Smooth muscle cell (in vitro differentiated cells): ENCODE measurements around the gene APEH. TPM values are rescaled to one million over a fixed set of nuclear protein-coding genes. Genes with fewer than 3 reads are reported as not detected.

ENCODE experiments used
- DNase-seq: peaks from one replicate; lab custom pipeline; 2025; ENCODE audit not compliant: unreplicated experiment; lab: John Stamatoyannopoulos, UW
- H2AFZ ChIP-seq: fragments of 200-600 bp; sonication (generic); 2 replicates; pipeline ENCODE4 v1.6.0; 2016; ENCODE audit warnings: antibody characterized with exemption, low read depth, mild to moderate bottlenecking
- H3F3A ChIP-seq: fragments of 200-600 bp; sonication (generic); 2 replicates; pipeline ENCODE4 v1.6.0; 2017; ENCODE audit warnings: antibody characterized with exemption, low read depth
- H3K27ac ChIP-seq: fragments of 200-600 bp; sonication (generic); 2 replicates; pipeline ENCODE4 v1.5.1; 2016; ENCODE audit warnings: low read depth, mild to moderate bottlenecking
- H3K27me3 ChIP-seq: fragments of 200-600 bp; sonication (generic); 2 replicates; pipeline ENCODE4 v1.6.1; 2016; ENCODE audit warnings: low read depth, mild to moderate bottlenecking
- H3K36me3 ChIP-seq: fragments of 200-600 bp; sonication (generic); 2 replicates; pipeline ENCODE4 v1.5.1; 2016; ENCODE audit warnings: low read depth
- H3K4me1 ChIP-seq: fragments of 200-600 bp; sonication (generic); 2 replicates; pipeline ENCODE4 v1.5.1; 2016; ENCODE audit warnings: low read depth
- H3K4me2 ChIP-seq: fragments of 200-600 bp; sonication (generic); 2 replicates; pipeline ENCODE4 v1.6.0; 2016; ENCODE audit warnings: mild to moderate bottlenecking
- H3K4me3 ChIP-seq: fragments of 200-600 bp; sonication (generic); 2 replicates; pipeline ENCODE4 v1.5.1; 2016; ENCODE audit warnings: mild to moderate bottlenecking
- H3K79me2 ChIP-seq: fragments of 200-600 bp; sonication (generic); 2 replicates; pipeline ENCODE4 v1.6.0; 2016; ENCODE audit warnings: low read depth, mild to moderate bottlenecking
- H3K9ac ChIP-seq: fragments of 200-600 bp; sonication (generic); 2 replicates; pipeline ENCODE4 v1.6.0; 2016; ENCODE audit warnings: low read depth
- H3K9me3 ChIP-seq: fragments of 200-600 bp; sonication (generic); replicated peaks from 2 replicates; pipeline ENCODE4 v1.5.1; 2016; ENCODE audit warnings: low read depth
- H4K20me1 ChIP-seq: fragments of 200-600 bp; sonication (generic); 2 replicates; pipeline ENCODE4 v1.6.0; 2016; ENCODE audit warnings: low read depth
- WGBS: methylation state at CpG from one replicate; pipeline ENCODE4 v1.1.7; 2016; ENCODE audit warnings: low lambda C conversion rate; 5-methylcytosine and 5-hydroxymethylcytosine counted together
- polyA plus RNA-seq: library from polyadenylated mRNA; unstranded; fragments of >200 nt; fragmentation: Nextera tagmentation; extraction: Ambion mirVana; gene quantifications from 2 replicates; pipeline ENCODE4 v1.2.1, GENCODE V29; 2016
- total RNA-seq: library from RNA; depleted of rRNA; stranded (reverse); fragments of >200 nt; gene quantifications from 2 replicates; pipeline ENCODE4 v1.2.3, GENCODE V29; 2014
- TF ChIP-seq, protein P1 (sequence below): fragments of 200-600 bp; sonication (generic); IDR thresholded peaks from 2 replicates; pipeline ENCODE4 v1.5.1; 2017; ENCODE audit warnings: borderline replicate concordance, mild to moderate bottlenecking, antibody characterized with exemption; ENCODE audit not compliant: insufficient read depth, poor library complexity, severe bottlenecking

The APEH gene
- total and polyA plus RNA-seq, 2 experiments from 2014 or later: 69.4 to 91.7 TPM

DNA sequence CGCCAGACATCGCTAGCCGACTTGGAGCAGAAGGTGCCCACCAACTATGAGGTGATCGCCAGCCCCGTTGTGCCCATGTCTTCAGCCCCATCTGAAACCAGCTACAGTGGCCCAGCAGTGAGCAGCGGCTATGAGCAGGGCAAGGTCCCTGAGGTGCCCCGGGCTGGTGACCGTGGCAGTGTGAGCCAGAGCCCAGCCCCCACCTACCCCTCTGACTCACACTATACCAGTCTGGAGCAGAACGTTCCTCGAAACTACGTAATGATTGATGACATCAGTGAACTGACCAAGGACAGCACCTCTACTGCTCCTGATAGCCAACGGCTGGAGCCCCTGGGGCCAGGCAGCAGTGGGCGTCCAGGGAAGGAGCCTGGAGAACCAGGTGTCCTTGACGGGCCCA lies 12.9 kb upstream of the APEH start:
- H3K4me1 ChIP-seq: no peaks in the 10 kb centered on the region
- no peaks in the 10 kb centered on the region for H3K27me3 ChIP-seq
- no peaks in the 10 kb centered on the region for H3K79me2 ChIP-seq
- WGBS: 80% methylated on average over 14 of the region's 14 CpGs
- no peak overlapping the region for H3K4me3 ChIP-seq
- TF ChIP-seq, protein P1, sequence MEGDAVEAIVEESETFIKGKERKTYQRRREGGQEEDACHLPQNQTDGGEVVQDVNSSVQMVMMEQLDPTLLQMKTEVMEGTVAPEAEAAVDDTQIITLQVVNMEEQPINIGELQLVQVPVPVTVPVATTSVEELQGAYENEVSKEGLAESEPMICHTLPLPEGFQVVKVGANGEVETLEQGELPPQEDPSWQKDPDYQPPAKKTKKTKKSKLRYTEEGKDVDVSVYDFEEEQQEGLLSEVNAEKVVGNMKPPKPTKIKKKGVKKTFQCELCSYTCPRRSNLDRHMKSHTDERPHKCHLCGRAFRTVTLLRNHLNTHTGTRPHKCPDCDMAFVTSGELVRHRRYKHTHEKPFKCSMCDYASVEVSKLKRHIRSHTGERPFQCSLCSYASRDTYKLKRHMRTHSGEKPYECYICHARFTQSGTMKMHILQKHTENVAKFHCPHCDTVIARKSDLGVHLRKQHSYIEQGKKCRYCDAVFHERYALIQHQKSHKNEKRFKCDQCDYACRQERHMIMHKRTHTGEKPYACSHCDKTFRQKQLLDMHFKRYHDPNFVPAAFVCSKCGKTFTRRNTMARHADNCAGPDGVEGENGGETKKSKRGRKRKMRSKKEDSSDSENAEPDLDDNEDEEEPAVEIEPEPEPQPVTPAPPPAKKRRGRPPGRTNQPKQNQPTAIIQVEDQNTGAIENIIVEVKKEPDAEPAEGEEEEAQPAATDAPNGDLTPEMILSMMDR: no peak
- H4K20me1 ChIP-seq: no peaks in the 10 kb centered on the region
- no peak overlapping the region for H3K27ac ChIP-seq
- no peaks in the 10 kb centered on the region for H3K36me3 ChIP-seq
- no peaks in the 10 kb centered on the region for H3F3A ChIP-seq
- no peak overlapping the region for H3K9ac ChIP-seq
- no peak overlapping the region for H3K4me2 ChIP-seq
- no peak overlapping the region for H2AFZ ChIP-seq
- no peak for DNase-seq
- no peaks in the 10 kb centered on the region for H3K9me3 ChIP-seq

- Histone ChIP-seq H3K9me3 (no peaks in the 10 kb centered on the region), H3K27ac (no peak overlapping the region), H3F3A (no peaks in the 10 kb centered on the region), H2AFZ (no peak overlapping the region), H3K4me3 (no peak overlapping the region), H3K4me1 (no peaks in the 10 kb centered on the region), H4K20me1 (no peaks in the 10 kb centered on the region), H3K4me2 (no peak overlapping the region), H3K27me3 (no peaks in the 10 kb centered on the region), H3K9ac (no peak overlapping the region), H3K79me2 (no peaks in the 10 kb centered on the region), H3K36me3 (no peaks in the 10 kb centered on the region)
- TF ChIP-seq, protein P1: no peak
- DNase-seq: no peak
- 91% methylated on average over 22 of the region's 22 CpGs for WGBS
Observed at GRCh38 chr3:49662021-49662420, 12.1 kb upstream of the APEH start.

DNA sequence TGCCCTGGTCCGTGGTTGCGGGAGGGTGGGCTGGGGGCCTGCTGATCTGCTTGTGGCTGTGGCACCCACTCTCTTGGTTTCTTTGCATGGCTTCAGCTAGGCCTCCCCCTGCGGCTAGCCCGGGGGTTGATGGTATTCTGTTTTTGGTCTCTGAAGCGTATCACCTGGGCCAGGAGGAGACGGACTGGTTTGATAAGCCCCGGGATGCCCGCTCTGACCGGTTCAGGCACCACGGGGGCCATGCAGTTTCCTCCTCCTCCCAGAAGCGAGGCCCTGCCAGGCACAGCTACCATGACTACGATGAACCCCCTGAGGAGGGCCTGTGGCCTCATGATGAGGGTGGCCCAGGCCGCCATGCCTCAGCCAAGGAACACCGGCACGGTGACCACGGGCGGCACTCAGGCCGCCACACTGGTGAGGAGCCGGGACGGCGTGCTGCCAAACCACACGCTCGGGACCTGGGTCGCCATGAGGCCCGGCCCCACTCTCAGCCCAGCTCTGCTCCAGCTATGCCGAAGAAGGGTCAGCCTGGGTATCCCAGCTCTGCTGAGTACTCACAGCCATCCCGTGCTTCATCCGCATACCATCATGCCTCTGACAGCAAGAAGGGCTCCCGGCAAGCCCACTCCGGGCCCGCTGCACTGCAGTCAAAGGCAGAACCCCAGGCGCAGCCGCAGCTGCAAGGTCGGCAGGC lies 11.3 kb upstream of the APEH start:
- H3K36me3 ChIP-seq: no peaks in the 10 kb centered on the region
- no peak overlapping the region for H2AFZ ChIP-seq
- H3K4me1 ChIP-seq: no peaks in the 10 kb centered on the region
- WGBS: 94% methylated on average over 31 of the region's 34 CpGs
- H3K79me2 ChIP-seq: no peaks in the 10 kb centered on the region
- no peak overlapping the region for H3K4me2 ChIP-seq
- no peaks in the 10 kb centered on the region for H3K27me3 ChIP-seq
- H3F3A ChIP-seq: no peaks in the 10 kb centered on the region
- no peak overlapping the region for H3K9ac ChIP-seq
- no peak overlapping the region for H3K27ac ChIP-seq
- TF ChIP-seq, protein P1: no peak
- no peak for DNase-seq
- no peaks in the 10 kb centered on the region for H4K20me1 ChIP-seq
- H3K9me3 ChIP-seq: no peaks in the 10 kb centered on the region
- no peak overlapping the region for H3K4me3 ChIP-seq

GRCh38 chr3:49663831-49664230 lies 10.3 kb upstream of the APEH start:
- no peaks in the 10 kb centered on the region for H3K36me3 ChIP-seq
- DNase-seq: no peak
- no peak overlapping the region for H3K4me2 ChIP-seq
- H2AFZ ChIP-seq: no peak overlapping the region
- H3K4me3 ChIP-seq: no peak overlapping the region
- peaks cover 3% of the 10 kb centered on the region for H3K4me1 ChIP-seq
- H3K27ac ChIP-seq: no peak overlapping the region
- H4K20me1 ChIP-seq: no peaks in the 10 kb centered on the region
- no peaks in the 10 kb centered on the region for H3K79me2 ChIP-seq
- H3K27me3 ChIP-seq: no peaks in the 10 kb centered on the region
- no peak overlapping the region for H3K9ac ChIP-seq
- H3K9me3 ChIP-seq: no peaks in the 10 kb centered on the region
- H3F3A ChIP-seq: no peaks in the 10 kb centered on the region
- WGBS: 90% methylated on average over 1 of the region's 1 CpG
- TF ChIP-seq, protein P1: no peak
